IPS-18a (cell line): ENCODE data around the gene GPBAR1.
"Not testable (repeated sequence)": the region's sequence is repeated elsewhere in the genome, so short reads cannot be mapped to it uniquely, and the experiment has no call there.

ENCODE experiments used
- H3K27ac ChIP-seq: one replicate; pipeline ENCODE4 v1.5.1; 2013; ENCODE audit warnings: low read length
- H3K27me3 ChIP-seq: one replicate; pipeline ENCODE4 v1.6.1; 2013; ENCODE audit warnings: mild to moderate bottlenecking, low read length; ENCODE audit not compliant: control insufficient read depth, insufficient read depth
- H3K36me3 ChIP-seq: one replicate; pipeline ENCODE4 v1.6.1; 2013; ENCODE audit warnings: low read depth, low read length; ENCODE audit not compliant: control insufficient read depth
- H3K4me1 ChIP-seq: one replicate; pipeline ENCODE4 v1.6.1; 2013; ENCODE audit warnings: low read depth, low read length; ENCODE audit not compliant: control insufficient read depth
- H3K4me3 ChIP-seq: one replicate; pipeline ENCODE4 v1.5.1; 2013; ENCODE audit warnings: low read length
- H3K9ac ChIP-seq: one replicate; pipeline ENCODE4 v1.6.1; 2013; ENCODE audit warnings: mild to moderate bottlenecking, low read length, moderate library complexity
- H3K9me3 ChIP-seq: one replicate; pipeline ENCODE4 v1.6.1; 2013; ENCODE audit warnings: low read depth, low read length; ENCODE audit not compliant: control insufficient read depth

The GPBAR1 gene

GRCh38 chr2:218310853-218311540 is 50.2 kb downstream of the GPBAR1 start:
- Histone ChIP-seq H3K9me3 (no peaks in the 10 kb centered on the region), H3K4me3 (no peak overlapping the region), H3K9ac (no peak overlapping the region), H3K36me3 (no peaks in the 10 kb centered on the region), H3K27me3 (no peaks in the 10 kb centered on the region), H3K27ac (no peak overlapping the region), H3K4me1 (no peaks in the 10 kb centered on the region)

DNA sequence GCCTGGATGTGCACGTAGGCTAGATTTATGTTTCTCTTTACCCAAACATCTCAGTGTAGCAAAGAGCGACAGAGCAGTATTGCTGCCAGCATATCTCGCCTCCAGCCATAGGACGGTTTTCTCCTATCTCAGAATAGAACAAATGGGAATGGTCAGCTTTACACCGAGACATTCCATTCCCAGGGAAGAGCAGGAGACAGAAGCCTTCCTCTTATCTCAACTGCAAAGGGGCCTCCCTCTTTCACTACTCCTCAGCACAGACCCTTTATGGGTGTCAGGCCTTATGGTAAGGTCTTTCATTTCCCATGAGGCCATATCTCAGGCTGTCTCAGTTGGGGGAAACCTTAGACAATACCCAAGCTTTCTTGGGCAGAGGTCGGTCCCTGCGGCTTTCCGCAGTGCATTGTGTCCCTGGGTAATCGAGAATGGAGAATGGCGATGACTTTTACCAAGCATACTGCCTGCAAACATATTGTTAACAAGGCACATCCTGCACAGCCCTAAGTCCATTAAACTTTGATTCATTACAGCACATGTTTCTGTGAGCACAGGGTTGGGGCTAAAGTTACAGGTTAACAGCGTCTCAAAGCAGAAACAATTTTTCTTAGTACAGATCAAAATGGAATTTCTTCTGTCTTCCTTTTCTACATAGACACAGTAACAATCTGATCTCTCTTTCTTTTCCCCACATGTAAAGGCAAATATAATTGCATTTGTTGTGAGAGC is 50.9 kb downstream of the GPBAR1 start:
- not testable (repeated sequence) for H3K9ac ChIP-seq, H3K4me3 ChIP-seq, H3K4me1 ChIP-seq, H3K27me3 ChIP-seq, H3K9me3 ChIP-seq, H3K27ac ChIP-seq, H3K36me3 ChIP-seq

DNA sequence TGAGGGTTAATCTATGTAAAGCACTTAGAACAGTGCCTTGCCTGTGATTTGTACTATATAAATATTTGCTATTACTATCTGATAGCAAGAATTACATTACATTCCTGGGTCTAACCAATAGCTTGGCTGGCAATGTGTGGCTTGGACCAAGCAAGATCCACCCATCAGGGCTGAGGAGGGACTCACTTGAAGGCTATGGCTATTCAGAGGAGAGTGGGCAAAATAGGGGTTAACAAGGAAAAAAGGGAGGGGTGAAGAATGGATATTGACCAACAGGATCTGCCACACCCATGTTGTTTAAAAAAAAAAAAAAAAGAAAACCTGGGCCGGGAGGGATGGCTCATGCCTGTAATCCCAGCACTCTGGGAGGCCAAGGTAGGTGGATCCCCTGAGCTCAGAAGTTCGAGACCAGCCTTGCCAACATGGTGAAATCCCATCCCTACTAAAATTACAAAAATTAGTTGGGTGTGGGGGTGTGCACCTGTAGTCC is 51.5 kb downstream of the GPBAR1 start:
- Histone ChIP-seq H3K4me3 (no peak overlapping the region), H3K36me3 (no peaks in the 10 kb centered on the region), H3K27ac (no peak overlapping the region), H3K9ac (no peak overlapping the region), H3K4me1 (no peaks in the 10 kb centered on the region), H3K27me3 (no peaks in the 10 kb centered on the region), H3K9me3 (no peaks in the 10 kb centered on the region)

DNA sequence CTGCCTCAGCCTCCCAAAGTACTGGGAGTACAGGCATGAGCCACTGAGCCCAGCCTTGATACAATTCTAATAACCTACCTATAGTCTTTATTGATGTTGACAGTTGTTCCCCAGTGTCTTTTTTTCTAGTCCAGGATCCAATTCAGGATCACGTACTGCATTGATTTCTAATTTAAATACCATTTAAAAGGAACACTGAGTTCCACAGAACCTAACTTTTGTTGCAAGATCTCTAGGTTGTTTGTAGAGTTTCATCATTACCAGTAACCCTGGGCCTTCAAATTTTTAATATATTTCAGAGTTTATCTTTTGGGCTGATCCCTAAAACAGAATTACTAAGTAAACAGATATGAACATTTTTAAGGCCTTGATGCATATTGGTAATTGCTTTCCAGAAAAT is 52.5 kb downstream of the GPBAR1 start:
- Histone ChIP-seq H3K9ac (no peak overlapping the region), H3K27me3 (no peaks in the 10 kb centered on the region), H3K27ac (no peak overlapping the region), H3K9me3 (no peaks in the 10 kb centered on the region), H3K4me3 (no peak overlapping the region), H3K36me3 (no peaks in the 10 kb centered on the region), H3K4me1 (no peaks in the 10 kb centered on the region)
